Stimulated activated CD8-positive, alpha-beta memory T cell treated with anti-CD3 and anti-CD28 coated beads, Interleukin-15, amount 100 ng/mL, for 4 hours (primary cell): Measurements from ENCODE around the gene GCN1.

ENCODE experiments used
- DNase-seq, 2 donors: peaks; one replicate each; pipeline ENCODE4 v3.0.0-alpha.2; 2020; ENCODE audit warnings: low read depth in 2 of 2

GCN1 gene

DNA sequence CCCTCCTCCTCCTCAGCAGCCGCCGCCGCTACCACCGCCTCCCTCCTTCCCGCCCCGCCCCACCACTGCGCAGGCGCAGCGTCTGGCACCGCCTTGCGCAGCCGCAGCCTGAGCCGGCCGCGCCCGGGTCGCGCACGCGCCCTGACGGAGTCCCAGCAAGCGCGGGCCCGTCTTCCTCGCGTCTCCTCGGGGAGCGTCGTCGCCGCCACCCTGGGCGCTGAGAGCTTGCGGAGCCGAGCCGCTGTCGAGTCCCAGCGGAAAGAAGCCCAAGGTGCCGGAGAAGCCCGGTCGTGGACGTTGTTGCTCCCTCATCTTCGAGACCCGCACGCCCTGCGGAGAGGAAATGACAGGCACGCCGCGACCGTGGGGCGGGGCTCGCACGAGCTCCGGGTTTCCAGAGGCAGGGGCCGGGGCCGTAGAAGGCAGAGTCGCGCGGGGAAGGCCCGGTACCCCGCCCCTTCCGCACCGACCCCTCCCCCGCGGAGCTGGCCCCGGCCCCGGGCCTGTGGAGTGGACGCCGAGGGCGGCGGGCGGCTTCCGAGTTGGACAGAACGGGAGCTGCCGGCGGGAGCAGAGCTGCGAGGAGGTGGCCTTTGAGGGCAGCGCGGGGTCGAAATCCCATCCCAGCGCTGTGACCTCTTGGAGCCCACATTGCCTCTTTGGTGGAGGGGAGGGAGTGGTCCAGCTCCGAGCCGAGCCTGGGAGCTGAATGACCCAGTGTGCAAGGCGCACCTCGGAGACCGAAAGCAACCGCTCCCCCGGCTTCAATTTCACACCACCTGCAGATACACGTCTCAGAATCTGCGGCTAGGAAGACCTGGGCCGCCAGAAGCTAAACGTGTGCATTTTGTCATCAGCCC, 77.5 kb downstream of the GCN1 start:
- peak; percentile 93 to 95 for DNase-seq

DNA sequence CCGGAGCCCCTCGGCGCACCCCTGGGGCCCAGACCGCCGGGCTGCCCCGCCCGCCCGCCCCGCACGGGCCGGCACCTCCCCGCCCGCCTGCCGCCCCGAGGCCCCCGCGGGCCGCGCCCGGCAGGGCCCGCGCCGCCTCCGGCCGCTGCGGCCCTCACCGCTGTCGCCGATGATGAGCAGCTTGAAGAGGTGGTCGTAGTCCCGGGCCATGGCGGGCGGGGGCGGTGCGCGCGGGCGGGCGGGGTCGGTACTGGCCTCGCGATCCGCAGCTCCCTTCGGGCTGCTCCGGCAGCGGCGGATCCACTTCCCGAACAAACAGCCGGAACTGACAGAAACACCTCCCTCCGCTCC, 78.1 kb downstream of the GCN1 start, which contains the start of gene RAB35:
RAB35 (minus strand) TSS at position 313 of the 351 bp plus-strand sequence; CDS start at position 210, 103 bp downstream.
- no peak for DNase-seq

DNA sequence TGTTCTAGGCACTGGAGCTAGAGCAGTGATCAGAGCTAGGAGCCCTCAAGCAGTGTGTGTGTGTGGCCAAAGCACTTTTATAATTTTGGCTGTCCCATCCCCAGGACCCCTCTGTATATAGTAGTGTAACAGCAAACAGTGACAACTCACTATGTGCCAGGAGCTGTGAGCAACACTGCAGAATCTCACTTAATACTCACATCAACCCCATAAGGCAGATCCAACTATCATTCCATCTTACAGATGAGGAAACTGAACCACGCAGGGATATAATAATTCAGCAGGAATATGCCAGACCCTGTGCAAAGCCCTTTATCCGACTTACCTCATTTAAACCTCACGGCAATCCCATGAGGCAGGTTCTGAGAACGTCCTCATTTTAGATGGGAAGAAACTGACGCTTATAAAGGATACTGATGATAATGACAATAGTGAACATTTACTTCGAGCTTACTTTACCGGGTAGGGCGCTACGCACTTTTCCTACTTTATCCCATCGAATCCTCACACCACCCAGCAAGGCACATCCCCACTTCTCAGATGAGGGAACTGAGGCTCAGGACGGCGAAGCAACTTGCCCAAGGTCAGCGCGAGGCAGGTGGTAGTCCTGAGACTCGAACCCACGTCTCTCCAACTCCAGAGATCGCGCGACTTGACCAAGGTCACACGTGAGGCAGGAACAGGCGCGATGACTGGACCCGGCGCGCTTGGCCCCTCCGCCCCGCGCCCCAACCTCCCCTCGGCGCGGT, 78.6 kb downstream of the GCN1 start:
- no peak for DNase-seq

DNA sequence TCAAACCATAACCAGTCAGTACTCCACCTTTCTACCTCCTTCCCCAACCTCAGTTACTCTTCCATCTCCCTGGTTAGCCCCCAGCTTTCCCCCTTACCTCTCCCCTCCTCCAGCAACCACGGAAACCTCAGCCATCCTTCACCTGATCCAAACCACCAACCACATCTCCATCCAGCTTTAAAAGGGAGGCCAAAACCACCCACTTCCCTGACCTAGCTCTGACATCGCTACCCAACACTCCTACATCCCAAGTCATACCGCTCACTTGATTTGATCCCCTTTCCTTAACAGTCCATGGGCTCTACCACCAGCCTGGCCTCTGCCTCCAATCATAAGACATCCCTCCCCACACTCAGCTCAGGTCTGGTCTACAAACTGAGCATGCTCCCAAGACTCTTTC, 79.4 kb downstream of the GCN1 start:
- DNase-seq: no peak

DNA sequence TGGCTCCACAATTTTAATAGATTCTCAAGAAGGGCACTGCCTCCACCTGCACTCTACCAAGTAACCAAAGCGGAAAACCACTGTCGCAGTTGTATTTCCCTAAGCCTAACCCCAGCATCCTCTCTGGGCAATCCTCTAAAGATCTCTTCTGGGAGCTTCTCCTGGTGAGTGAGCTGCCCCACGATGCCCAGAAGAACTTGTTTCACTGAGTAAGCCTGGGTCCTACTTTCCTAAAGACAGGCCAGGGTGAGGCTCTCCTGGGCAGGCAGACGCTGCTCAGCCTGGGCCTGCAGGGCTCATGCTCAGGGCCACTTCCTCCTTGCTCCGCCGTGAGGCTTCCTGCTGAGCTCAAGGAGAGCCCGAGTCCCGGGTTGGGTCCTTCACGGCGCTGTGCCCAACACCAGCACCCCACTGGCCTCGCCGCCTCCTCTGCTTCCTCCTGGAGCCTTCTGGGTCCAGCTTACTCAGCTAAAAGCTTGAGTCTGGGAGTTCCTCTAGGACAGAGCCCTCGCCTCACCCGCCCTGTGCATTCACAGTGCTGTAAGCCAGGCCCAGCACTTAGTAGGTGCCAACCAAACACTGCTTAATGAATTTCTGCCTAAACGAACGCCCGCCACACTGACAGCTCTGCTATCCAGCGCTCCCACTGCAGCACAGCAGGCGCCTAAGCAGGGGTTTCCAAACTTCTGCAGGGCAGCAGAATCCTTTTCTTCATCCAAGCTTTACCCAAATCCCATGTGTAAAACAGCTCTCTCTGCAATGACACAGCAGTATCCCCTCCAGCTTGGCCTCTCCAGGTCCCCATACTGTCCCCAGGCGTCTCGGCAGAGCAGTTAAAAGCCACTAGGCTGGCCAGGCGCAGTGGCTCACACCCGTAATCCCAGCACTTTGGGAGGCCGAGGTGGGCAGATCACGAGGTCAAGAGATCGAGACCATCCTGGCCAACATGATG, 83.7 kb downstream of the GCN1 start:
- DNase-seq: no peak

DNA sequence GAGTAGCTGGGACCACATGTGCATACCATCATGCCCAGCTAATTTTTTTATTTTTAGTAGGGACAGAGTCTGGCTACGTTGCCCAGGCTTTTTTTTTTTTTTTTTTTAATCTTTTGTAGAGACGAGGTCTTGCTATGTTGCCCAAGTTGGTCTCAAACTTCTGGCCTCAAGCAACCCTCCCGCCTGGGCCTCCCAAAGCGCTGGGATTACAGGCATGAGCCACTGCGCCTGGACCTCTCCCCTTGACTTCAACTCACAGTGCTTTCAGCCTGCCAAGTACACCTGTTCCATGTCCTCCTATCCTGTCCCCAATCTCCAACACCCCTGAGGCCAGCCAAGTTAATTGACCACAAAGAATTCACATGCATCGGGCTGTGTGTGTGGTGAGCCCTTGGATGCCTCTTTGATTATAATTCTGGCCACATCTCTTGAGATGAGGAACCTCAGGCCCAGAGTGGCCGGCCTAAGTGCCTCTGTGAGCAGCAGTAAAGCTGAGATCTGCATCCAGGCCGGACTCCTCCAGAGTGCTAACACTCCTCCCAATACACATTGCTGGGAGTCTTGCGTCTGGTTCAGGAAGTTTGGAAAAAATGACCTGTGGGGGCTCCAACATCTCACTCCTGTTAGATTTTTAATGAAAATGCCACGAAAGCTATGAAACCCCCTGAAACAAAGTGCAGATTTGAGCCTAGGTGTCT, 84.8 kb downstream of the GCN1 start:
- DNase-seq: no peak

DNA sequence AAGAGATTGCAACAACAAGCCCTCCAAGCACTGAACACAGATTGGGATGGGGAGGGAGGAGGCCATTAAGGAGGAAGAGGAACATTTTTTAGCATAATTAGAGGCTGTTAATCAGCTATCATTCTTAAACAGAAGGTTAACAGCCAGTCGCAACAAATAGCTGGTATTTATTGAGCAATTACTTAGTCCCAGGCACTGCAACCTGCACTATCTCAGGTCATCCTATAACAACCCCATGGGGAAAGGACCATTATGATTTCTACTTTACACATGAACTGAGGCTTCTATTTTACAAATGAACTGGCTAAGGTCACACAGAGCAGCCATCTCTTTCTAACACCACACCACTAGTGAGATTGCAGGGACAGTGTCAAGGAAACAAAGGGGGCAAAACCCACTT, 88.4 kb downstream of the GCN1 start:
- no peak for DNase-seq

DNA sequence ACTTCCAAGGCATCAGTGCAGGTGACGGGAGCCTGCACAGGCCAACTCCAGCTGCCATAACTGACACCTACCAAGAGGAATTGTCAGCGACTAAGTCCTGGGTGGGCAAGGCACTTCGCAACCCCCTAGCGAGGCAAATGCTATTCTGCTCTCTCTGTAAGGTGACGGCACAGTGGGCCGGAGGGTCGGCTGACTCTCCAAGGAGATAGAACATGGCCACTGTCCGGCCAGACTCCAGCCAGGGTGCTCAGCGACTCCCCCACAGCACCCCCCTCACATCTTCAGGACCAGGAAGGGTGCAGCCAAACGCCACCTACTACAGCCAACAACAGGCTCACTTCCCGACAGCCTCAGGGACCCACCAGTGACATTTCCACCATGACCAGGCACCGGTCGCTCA, 91.1 kb downstream of the GCN1 start:
- DNase-seq: no peak

DNA sequence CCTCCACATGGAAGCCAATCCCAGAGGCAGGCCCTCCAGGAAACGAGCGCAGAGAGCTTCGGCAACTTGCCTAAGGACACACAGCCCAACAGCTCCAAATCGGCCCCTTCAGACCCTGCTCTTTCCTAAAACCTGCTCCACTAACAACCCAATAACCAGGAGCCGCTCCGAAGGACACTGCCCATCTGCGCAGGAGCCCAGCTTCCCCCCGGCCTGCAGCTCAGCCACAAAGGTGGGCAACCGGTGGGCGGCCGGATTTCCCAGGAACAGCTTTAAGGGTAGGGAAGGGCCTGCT, 91.5 kb downstream of the GCN1 start:
- DNase-seq: no peak

DNA sequence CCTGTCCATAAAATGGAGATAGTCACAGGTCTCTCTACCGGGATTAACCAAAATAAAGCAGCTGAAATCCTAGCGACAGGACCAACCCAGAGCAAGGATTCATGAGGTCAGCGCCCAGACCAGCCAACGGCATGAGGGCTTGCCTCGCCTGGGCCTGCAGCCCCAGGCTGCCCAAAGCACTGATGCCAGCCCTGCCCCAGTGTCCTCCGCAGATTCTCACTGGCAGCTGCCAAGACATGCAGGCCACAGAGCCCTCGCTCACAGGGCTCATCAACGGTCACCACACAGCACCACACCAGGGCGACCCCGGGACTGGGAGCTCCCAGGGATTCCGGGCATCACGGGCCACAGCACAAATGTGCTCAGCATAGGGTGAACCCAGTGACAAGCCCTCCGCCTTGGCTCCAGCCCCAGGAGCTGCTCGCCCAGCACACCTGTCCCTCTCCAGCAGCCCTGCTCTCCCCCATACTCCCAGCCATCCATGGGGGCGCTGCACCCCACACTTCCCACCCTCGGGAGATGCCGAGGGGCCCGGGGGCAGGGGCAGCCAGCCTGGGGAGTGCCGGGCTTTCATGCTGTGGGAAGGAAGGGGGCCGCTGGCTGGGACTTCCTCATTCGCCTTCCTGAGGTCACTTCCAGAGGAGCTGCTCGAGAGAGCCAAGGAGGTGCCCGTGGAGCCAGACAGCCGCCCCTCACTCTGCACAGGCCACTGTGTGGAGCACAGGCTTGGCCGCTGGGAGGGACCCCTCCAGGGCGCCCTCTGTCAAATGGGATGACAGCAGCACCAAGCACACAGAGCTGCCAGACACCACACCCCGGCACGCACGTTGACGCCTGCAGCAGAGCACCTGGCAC, 92.1 kb downstream of the GCN1 start:
- no peak for DNase-seq

DNA sequence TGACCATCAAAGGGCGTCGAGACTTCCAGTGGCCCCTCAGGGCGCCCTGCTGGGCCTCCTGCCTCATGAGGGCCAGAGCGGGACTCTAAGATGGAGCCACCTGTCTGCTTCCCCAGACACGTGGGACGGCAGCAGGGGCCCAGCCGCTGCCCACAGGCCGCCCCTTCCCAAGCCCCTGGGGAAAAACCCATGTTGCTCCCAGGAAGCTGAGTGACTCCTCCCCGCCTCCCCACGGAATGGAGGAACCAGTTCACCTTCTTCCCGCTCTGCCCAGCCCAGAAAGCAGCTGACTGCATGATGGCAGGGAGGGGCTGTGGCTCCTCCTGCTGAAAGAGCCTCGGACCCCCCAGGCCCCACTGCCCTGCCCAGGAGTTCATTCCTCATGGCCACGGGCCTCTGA, 92.9 kb downstream of the GCN1 start:
- DNase-seq: no peak

DNA sequence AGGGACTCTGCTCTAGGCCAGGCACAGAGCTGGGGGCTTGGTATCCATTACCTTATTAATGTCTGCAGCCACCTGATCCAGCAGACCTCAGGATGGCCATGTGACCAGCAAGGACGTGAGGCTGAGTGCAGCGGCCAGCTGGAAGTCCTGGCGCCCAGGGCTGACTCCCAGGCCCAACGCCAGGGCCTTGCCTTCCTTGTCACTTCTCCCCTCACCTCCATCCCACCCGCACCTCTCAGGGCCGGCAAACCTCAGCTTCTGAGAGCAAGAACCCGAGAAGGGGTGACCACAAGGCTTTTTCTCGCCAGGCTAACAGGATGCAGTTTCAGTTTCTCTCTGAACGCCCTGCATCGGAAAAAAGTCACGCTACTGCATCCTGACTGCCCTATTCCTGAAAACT, 93.3 kb downstream of the GCN1 start:
- no peak for DNase-seq

DNA sequence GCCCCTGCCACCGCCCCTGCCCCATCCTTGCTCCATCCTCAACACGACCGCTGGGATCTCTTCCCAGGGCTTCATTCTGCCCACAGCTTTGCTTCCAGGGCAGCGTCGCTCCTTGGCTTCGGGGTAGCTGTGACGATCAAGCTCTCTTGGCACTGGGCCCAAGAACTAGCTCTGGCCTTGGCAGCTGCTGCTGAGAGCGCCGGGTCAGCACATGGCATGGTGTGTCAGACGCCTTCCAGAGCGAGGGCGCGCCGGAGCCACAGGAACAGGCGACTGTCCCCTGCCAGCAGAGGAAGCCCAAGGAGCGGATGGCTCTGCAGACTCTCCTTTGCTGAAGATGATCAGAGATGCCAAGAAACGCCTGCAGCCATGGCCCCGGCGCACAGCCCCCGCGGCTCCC, 93.9 kb downstream of the GCN1 start:
- DNase-seq: no peak

DNA sequence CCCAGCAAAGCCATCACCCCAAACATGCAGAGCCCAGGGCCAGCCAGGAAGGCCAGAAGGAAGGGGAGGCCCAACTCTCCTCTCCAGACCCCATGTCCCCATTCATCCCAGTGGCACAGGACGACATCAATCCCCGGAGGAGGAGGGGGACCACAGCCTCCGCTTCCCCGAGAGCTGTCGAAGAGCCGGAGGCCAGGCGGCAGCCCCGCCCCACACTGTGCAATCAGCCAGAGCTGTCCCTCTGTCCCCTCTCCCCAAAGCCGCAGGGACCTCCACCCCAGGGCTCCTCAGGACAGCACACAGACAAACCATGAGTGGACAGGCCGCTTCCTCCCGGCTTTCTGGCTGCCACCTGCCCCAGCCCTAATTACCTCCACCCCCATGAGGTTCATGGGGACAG, 94.8 kb downstream of the GCN1 start:
- DNase-seq: no peak

DNA sequence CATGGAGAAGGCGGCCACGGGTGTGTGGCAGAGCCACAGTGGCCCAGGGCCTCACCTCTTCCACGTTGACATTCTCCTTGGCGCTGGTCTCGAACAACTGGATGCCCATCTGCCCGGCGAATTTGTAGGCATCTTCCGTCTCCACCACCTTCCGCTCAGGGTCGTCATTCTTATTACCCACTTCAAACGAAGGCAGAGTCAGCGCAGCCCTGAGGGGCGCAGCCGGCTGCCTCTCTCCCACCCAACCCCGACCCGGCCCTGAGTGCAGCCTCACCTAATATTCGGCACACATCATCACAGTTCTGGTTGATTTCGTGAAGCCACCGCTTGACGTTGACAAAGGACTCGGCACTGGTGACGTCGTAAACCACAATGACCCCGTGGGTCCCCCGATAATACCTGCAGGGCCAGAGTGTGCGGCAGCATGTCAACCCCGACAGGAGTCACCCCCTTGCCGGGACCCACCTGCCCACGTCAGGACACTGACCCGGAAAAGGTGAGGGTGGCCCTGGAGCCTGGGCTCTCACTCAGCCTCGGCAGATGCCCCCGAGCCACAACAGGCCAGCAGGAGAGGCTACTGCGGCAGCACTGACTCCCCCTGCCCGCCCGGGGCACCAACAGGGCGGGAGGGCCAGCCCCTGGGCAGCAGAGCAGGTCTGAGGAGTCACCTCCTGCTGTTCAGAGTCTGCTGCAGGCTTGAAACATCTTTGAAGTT, 95.6 kb downstream of the GCN1 start:
- DNase-seq: no peak

DNA sequence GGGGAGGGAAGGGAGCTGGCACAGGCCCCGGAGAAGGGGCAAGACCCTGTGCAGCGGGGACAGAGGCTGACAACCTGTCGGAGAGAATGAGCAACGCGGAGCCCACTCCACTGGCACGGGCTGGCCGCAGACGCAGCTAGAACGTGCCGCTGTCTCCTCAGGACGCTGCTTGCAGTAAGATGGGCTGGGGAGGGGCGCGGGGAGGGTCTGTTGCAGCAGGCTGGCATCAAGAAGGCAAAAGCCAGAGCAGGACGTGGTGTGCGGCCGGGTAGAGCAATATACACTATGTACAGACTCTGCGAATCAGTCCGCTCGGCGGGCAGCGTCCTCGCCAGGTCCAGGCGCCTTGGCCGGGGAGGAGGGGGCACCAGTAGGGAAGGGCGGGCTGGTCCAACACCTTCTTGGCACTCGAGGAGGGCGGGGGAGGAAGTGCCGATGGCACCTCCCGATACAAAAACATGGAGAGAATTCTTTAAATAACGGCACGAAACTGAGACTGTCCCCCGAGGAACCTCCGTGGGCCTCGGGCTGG, 97.8 kb downstream of the GCN1 start:
- no peak for DNase-seq

DNA sequence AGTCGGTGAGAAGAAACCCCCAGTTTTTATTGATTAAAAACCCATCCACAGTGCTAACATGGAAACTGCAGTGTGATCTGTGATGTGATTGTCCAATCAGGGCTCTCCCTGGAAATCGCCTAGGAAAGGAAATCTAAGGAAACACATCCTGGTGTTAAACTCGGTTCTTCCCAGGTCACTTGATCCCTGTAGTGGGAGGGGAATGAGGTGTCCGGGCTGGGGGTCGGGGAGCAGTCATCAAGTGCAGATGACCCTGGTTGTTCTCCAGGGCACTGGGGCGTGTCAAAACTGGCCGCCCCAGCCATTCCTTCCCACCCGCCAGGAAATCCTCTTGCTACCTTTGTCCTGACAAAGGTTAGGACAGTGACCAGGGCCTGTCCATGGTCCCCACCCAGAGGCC, 98.8 kb downstream of the GCN1 start:
- no peak for DNase-seq

DNA sequence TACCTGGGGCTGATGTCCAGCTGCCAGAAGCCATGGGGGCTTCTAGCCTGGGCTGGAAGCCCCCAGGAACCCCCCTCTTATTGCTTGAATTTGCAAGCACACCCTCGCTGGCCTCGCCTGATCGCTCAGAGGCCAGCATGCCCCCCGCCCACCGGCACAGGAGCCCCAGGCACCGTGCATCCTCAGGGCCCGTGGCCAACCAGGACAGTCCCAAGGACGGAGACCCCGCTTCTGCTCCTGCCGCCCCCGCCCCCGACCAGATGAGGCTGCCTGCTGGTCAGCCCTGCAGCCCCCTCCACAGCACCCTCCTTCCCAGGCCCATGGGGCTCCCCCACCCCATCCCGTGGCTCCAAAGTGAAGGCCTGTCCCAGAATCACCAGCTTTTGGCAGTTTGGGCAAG, 99.2 kb downstream of the GCN1 start:
- DNase-seq: no peak

DNA sequence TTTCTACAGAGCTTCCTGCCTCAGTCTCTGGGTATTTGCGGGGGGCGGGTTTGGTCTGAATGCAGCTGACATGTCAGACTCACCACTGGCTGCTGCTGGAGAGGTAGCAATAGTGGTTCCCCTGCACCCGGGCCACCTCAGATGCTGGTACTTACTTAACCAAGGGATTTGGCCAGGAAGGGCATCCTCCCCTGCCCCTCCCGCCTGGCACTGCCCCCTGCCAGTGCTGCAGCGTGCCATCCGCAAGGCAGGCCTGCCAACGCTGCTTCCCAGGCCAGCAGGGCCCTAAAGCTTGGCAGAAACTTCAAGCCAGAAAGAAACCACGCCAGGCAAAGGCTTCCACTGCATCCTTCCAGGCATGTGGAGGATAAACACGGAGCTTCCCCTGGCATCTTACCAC, 100.0 kb downstream of the GCN1 start:
- no peak for DNase-seq
